Dermis blood vessel endothelial cell (primary cell): ENCODE data around the gene CHMP6. TPM values are rescaled to one million over a fixed set of nuclear protein-coding genes. Genes with fewer than 3 reads are reported as not detected.
A peak's percentile ranks its signal among the peaks of the same experiment; 100 is the strongest.

ENCODE experiments used
- DNase-seq: peaks from one replicate; pipeline ENCODE4 v3.0.0; 2010
- total RNA-seq: library from RNA; depleted of rRNA; stranded (reverse); fragments of >200 nt; gene quantifications from 2 replicates; pipeline ENCODE4 v1.2.3, GENCODE V29; 2014

CHMP6 gene
- total RNA-seq, 1 donor from 2014 or later, result 19.2 TPM

DNA sequence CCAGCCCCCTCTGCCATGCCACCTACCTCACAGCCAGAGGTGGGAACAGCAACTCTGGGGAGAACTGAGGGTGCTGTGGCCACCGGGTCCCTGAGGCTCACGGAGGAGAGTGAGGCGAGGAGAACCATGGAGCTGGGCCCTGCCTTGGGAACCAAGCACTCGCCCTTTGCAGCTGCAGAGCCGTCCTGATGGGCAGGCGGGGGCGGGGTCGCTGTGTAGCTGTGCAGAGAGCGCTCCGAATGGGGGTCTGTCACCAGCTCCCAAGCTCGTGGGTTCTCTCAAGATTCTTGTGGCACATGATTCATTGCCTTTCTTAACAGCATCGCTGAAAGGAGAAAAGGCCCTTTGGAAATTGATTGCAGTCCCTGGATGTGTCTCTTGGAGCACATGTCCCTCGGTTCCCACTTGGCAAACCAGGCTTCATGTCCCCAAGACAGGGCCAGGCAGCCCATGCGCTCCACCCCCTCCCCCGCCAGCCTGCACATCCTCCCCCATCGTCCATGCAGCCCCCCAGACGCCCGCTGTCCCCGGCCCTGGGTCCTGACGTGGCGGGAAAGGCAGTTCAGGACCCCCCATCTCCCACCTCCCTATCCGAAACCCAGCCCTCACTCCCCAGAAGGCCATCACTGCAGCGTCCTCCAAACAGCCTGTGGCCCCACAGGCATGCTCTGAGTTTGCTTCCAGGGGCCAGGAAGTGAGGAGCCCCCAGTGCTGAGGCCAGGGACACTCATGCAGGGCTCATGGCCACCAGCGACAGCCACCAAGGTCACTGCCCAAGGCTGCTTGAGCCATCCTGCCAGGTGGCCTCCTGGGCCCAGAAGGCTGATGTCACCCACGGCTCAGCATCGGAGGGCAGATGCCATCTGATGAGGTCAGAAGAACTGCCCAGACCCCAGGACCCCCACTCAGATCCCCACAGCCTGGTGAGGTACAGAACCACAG, 20.6 kb upstream of the CHMP6 start:
- DNase-seq, result no peak

DNA sequence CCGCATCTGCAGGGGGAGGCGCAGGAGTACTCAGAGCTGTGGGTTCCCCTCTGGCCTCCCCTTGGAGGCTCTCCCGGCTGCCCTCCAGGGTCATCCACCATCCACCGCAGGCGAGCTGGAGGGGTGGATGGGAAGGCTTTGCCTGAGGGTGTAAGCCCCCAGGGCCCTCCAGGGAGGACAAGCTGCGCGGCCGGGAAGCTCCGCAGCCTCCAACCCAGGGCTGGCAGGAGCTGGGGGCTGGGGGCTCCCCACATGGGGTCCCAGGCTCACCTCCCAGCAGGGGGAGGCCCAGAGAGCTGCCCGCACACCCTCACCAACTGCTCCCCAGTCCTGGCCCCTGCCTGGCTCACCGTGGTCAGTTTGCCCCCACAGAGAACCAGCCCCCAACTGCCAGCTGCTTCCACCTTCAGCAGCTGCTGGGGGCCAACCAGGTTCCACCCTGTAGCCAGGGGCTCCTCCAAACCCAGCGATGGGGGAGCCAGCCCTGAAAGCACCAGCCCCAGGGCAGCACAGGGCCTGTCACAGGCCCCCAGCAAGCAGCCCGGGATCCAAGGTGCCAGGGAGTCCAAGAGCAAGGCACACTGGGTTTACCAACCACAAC, 19.8 kb upstream of the CHMP6 start:
- no peak for DNase-seq

- DNase-seq, result no peak
These were observed 14.9 kb upstream of the CHMP6 start for GRCh38 chr17:80976701-80977100.

- DNase-seq, result no peak
These were observed 14.5 kb upstream of the CHMP6 start for GRCh38 chr17:80977172-80977571.

- no peak for DNase-seq
These were observed 12.8 kb upstream of the CHMP6 start for GRCh38 chr17:80978499-80979497.

DNA sequence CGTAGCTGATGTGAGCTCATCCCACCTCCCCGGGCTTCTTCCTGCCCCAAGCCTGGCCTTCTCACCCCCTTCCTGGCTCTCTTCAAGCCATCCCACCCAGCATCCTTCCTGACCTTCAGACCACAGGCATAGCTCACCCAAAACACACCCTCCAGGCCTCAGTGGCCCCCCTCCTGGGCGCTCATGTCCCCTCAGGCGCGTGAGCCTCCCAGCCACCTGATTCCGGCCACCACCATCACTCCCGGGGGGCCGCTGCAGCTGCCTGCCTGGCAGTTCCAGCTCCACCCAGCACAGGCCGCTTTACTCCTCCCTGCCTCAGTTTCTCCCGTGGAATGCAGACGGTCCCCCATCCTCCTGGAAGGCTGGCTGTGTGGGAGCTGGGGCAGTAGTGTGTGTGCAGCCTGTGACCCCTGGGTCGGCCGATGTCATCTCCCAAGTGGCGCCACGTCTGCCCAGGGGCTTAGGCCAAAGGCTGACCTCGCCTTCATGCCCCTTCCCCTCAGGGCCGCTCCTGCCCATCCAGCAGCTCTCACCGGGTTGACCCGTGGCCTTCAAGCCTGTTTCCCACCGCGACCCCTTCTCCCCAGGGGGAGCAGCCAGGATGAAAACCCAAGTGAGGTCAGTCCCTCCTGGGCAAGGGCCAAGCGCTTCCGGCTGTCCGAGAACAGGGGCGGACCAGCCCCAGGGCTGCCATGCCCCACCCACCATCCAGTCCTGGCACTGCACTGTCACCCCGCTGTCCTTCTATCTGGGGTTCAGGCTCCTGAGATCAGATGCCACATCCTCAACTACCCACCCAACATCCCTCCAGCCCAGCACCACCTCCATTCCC, 11.9 kb upstream of the CHMP6 start:
- DNase-seq, result no peak

GRCh38 chr17:80980397-80981061, 11.1 kb upstream of the CHMP6 start:
- DNase-seq, result no peak

DNA sequence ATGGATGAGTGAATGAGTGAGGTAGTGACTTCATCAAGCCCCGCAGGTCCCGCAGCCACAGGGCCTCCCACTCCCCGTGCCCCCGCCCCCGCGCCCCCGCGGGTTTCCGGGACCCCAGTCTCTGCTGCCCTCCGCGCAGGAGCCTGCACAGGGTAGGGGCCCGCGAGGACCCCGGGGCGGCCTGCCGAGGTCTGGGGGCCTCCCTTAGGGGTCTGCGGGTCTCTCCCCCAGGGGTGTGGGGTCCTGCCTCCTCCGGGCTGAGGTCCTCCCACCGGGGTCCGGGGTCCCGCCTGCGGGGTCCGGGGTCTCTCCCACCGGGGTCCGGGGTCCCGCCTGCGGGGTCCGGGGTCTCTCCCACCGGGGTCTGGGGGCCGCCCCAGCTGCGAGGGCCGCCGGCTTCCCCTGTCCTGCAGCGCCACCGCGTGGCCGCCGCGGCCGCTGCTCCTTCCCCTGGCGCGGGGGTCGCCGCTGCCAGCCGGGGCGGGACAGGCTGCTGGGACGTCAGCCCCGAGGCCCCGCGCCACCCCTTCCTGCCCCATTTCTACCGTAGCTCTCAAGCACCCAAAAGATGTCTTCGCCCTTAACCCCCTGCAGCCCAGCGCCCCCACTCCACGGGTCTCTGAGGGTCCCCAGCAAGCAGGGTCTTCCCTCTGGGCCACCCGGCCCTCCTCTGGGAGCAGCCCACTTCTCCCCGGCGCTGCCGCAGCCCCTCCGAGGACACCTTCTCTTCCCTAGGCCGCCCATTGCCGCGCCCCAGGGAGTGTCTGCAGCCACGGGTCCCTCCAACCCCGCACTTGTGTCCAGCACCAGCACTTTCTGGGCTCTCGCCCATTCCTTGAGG, 10.4 kb upstream of the CHMP6 start:
- DNase-seq, result no peak

GRCh38 chr17:80981929-80982425, 9.7 kb upstream of the CHMP6 start:
- DNase-seq, result no peak

DNA sequence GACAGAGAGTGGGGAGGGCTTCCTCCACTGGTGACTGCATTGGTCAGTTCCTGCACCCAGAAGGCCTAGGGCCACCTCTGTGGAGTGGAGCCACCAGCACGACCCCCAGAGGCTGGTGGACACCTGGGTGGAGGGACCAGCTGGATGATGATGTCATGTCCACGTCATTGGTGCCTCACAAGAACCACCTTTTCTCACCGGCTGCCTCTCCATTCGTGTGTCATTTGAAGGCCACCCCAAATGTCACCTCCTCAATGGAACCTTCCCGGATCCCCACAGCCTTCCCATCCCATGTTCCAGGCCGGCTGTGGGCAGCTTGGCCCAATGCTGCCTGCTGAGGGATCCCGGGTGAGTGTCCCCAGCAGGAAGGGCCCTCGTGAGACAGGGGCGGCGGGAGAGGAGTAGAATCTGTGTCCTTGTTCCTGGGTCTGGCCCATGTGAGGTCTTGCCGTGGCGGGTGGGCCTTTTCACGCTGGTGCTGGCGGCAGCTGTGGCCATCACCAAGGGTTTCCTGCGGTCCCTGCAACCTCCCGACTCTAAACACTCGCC, 9.1 kb upstream of the CHMP6 start:
- DNase-seq, result no peak

GRCh38 chr17:80983545-80983944, 8.1 kb upstream of the CHMP6 start:
- no peak for DNase-seq

DNA sequence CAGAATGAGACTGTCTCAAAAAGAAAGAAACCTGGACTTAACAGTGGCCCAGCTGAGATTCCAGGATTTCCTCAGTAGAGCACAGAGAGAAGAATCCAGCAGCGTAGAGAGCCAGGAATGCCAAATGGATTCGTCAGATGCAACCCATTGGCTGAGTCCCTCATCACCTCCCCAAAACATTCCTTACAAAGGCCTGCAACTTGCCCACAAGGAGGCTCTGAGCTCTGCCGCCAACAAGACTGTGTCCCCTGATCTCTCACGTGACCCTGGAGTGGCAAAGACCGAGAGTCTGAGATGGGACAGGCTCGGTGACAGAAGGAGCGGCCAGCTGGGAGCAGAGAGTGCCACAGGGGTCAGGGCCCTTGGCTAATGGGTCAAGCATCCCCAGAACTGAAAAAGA, 6.9 kb upstream of the CHMP6 start:
- peak; percentile 75 for DNase-seq

DNA sequence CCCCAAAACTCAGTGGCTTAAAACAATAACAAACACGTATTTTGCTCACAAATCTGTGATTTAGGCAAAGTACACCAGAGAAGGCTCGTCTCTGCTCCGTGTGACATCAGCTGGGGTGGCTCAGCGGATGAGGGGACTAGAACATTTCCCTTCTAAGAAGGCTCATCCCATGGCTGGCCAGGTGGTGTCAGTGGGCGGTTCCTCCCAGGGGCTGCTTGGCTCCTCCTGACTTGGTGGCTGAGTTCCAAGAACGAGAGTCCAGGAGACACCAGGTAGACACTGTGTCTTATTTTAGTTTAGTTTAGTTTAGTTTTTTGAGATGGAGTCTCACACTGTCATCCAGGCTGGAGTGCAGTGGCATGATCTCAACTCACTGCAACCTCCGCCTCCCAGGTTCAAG, 5.6 kb upstream of the CHMP6 start:
- no peak for DNase-seq

DNA sequence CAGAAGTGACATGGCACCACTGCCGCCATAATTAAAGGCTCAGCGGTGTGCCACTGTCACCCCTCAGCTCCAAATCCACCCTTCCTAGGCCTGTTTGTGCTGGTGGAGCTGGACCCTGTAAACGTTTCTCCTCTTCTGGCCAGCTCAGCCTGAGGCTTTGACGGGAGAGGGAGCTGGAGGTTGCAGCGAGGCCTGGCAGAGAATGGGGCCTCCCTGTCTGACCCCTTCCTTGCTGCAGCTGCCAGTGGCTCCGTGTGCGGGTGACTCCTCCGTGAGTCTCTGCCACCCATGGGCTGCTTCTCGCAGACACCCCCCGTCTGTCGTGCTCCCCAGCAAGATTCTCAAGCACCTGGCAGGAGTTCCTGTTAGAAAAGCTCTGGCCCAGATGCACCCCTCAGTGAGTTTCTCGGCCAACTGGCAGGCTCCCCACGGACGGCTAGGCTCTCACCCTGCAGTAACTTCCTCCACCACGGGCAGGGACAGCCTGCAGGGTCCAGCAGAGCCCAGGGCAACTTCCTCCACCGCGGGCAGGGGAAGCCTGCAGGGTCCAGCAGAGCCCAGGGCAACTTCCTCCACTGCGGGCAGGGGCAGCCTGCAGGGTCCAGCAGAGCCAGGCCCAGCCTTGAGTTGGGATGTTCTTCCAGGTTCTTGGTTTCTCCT, 4.7 kb upstream of the CHMP6 start:
- DNase-seq, result no peak

- DNase-seq, result no peak
These were observed 3.6 kb upstream of the CHMP6 start for GRCh38 chr17:80987941-80988461.

DNA sequence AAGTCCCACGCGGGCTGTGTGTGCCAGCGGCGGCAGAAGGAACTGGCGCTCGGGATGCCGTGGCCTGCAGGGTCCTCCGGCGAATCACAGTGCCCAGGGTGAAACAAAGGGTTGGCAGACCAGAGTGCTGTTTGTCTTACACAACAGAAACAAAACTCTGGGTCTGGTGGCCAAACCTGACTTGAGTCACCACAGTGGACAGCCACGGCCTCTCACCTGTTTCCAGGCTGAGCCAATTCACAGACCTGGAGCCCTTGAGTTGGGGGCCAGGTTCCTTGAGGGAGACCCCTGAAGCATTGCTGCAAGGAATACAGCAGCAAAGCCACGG, 2.1 kb upstream of the CHMP6 start:
- no peak for DNase-seq

GRCh38 chr17:80990921-80991644, 558 bp upstream of the CHMP6 start:
- no peak for DNase-seq
